ENCODE measurements around the gene RPS6KA2.
"Not testable (repeated sequence)": the region's sequence is repeated elsewhere in the genome, so short reads cannot be mapped to it uniquely, and the experiment has no call there.

RPS6KA2 gene

GRCh38 chr6:166412156-166412910 lies 214.7 kb downstream of the RPS6KA2 start:
- no peak for DNase-seq

GRCh38 chr6:166411721-166412151 lies 215.3 kb downstream of the RPS6KA2 start:
- DNase-seq, result peak; percentile 55

GRCh38 chr6:166411271-166411670 lies 215.8 kb downstream of the RPS6KA2 start:
- no peak for DNase-seq

- DNase-seq, result no peak
These were observed 216.6 kb downstream of the RPS6KA2 start for GRCh38 chr6:166410426-166410935.

- no peak for DNase-seq
These were observed 217.9 kb downstream of the RPS6KA2 start for GRCh38 chr6:166408936-166409755.

- DNase-seq, result no peak
These were observed 220.9 kb downstream of the RPS6KA2 start for GRCh38 chr6:166406197-166406596.

GRCh38 chr6:166405386-166405785 lies 221.7 kb downstream of the RPS6KA2 start:
- no peak for DNase-seq

- DNase-seq, result no peak
These were observed 224.3 kb downstream of the RPS6KA2 start for GRCh38 chr6:166402582-166403277.

- peak; percentile 73 for DNase-seq
These were observed 226.3 kb downstream of the RPS6KA2 start for GRCh38 chr6:166400649-166401250.

- no peak for DNase-seq
These were observed 226.9 kb downstream of the RPS6KA2 start for GRCh38 chr6:166400181-166400580.

- DNase-seq, result no peak
These were observed 228.7 kb downstream of the RPS6KA2 start for GRCh38 chr6:166398348-166398747.

- no peak for DNase-seq
These were observed 229.2 kb downstream of the RPS6KA2 start for GRCh38 chr6:166397849-166398248.

GRCh38 chr6:166395778-166396177 lies 231.3 kb downstream of the RPS6KA2 start:
- no peak for DNase-seq

GRCh38 chr6:166395351-166395750 lies 231.7 kb downstream of the RPS6KA2 start:
- no peak for DNase-seq

GRCh38 chr6:166394036-166394892 lies 232.8 kb downstream of the RPS6KA2 start:
- no peak for DNase-seq

- DNase-seq, result no peak
These were observed 233.6 kb downstream of the RPS6KA2 start for GRCh38 chr6:166393535-166393823.

- DNase-seq, result not testable (repeated sequence)
These were observed 234.1 kb downstream of the RPS6KA2 start for GRCh38 chr6:166392755-166393534.

- no peak for DNase-seq
These were observed 237.9 kb downstream of the RPS6KA2 start for GRCh38 chr6:166389119-166389518.

GRCh38 chr6:166388290-166389004 lies 238.6 kb downstream of the RPS6KA2 start:
- no peak for DNase-seq

GRCh38 chr6:166387642-166388289 lies 239.3 kb downstream of the RPS6KA2 start:
- no peak for DNase-seq

All from CD4-positive, alpha-beta T cell treated with Interleukin-17A for 1 hour (primary cell).